Measurements from ENCODE around the gene PRKCE.

Gene PRKCE

GRCh38 chr2:45728458-45728942 lies 77.0 kb downstream of the PRKCE start:
- peak; percentile 51 for ATAC-seq
- H3K27ac Mint-ChIP-seq = no peak overlapping the region
- no peaks in the 10 kb centered on the region for H3K36me3 Mint-ChIP-seq (ENCODE audit: low read depth)
- no peak overlapping the region for H3K4me3 Mint-ChIP-seq
- no peaks in the 10 kb centered on the region for H3K27me3 Mint-ChIP-seq
- H3K9me3 Mint-ChIP-seq = no peaks in the 10 kb centered on the region
- H3K4me1 Mint-ChIP-seq = peaks cover 28% of the 10 kb centered on the region
- no peak for DNase-seq

GRCh38 chr2:45729753-45730512 lies 78.5 kb downstream of the PRKCE start:
- Mint-ChIP-seq H3K36me3 (ENCODE audit: low read depth) (no peaks in the 10 kb centered on the region), H3K9me3 (no peaks in the 10 kb centered on the region), H3K4me3 (no peak overlapping the region), H3K27ac (no peak overlapping the region), H3K27me3 (no peaks in the 10 kb centered on the region), H3K4me1 (peaks cover 18% of the 10 kb centered on the region)
- DNase-seq = no peak
- ATAC-seq = peak; percentile 67

GRCh38 chr2:45731141-45731540 lies 79.7 kb downstream of the PRKCE start:
- H3K36me3 Mint-ChIP-seq (ENCODE audit: low read depth) = no peaks in the 10 kb centered on the region
- no peak for DNase-seq
- no peaks in the 10 kb centered on the region for H3K27me3 Mint-ChIP-seq
- peaks cover 20% of the 10 kb centered on the region for H3K4me1 Mint-ChIP-seq
- H3K27ac Mint-ChIP-seq = no peak overlapping the region
- no peaks in the 10 kb centered on the region for H3K9me3 Mint-ChIP-seq
- no peak overlapping the region for H3K4me3 Mint-ChIP-seq
- no peak for ATAC-seq

GRCh38 chr2:45732436-45732835 lies 81.0 kb downstream of the PRKCE start:
- H3K4me3 Mint-ChIP-seq = no peak overlapping the region
- H3K27ac Mint-ChIP-seq = no peak overlapping the region
- H3K9me3 Mint-ChIP-seq = no peaks in the 10 kb centered on the region
- peaks cover 20% of the 10 kb centered on the region for H3K4me1 Mint-ChIP-seq
- H3K36me3 Mint-ChIP-seq (ENCODE audit: low read depth) = no peaks in the 10 kb centered on the region
- ATAC-seq (no peak), DNase-seq (no peak)
- H3K27me3 Mint-ChIP-seq = no peaks in the 10 kb centered on the region

GRCh38 chr2:45732946-45733345 lies 81.5 kb downstream of the PRKCE start:
- H3K4me3 Mint-ChIP-seq = no peak overlapping the region
- ATAC-seq (no peak), DNase-seq (no peak)
- H3K9me3 Mint-ChIP-seq = no peaks in the 10 kb centered on the region
- no peaks in the 10 kb centered on the region for H3K36me3 Mint-ChIP-seq (ENCODE audit: low read depth)
- peaks cover 20% of the 10 kb centered on the region for H3K4me1 Mint-ChIP-seq
- no peak overlapping the region for H3K27ac Mint-ChIP-seq
- H3K27me3 Mint-ChIP-seq = no peaks in the 10 kb centered on the region

- Mint-ChIP-seq H3K4me3 (no peak overlapping the region), H3K36me3 (ENCODE audit: low read depth) (no peaks in the 10 kb centered on the region), H3K4me1 (peaks cover 13% of the 10 kb centered on the region), H3K27ac (no peak overlapping the region), H3K9me3 (no peaks in the 10 kb centered on the region), H3K27me3 (no peaks in the 10 kb centered on the region)
- no peak for DNase-seq
- ATAC-seq = no peak
These were observed 82.9 kb downstream of the PRKCE start for GRCh38 chr2:45734336-45734735.

GRCh38 chr2:45734952-45735351 lies 83.5 kb downstream of the PRKCE start:
- H3K27ac Mint-ChIP-seq = no peak overlapping the region
- H3K27me3 Mint-ChIP-seq = no peaks in the 10 kb centered on the region

GRCh38 chr2:45736757-45737704 lies 85.6 kb downstream of the PRKCE start:
- Mint-ChIP-seq H3K27me3 (no peaks in the 10 kb centered on the region), H3K27ac (no peak overlapping the region), H3K36me3 (ENCODE audit: low read depth) (no peaks in the 10 kb centered on the region), H3K4me3 (no peak overlapping the region), H3K9me3 (no peaks in the 10 kb centered on the region), H3K4me1 (peaks cover 9% of the 10 kb centered on the region)
- no peak for ATAC-seq
- DNase-seq = no peak

More at GRCh38 chr2:45734952-45735351, 83.5 kb downstream of the PRKCE start:
- ATAC-seq (no peak), DNase-seq (no peak)
- Mint-ChIP-seq H3K4me1 (peaks cover 12% of the 10 kb centered on the region), H3K36me3 (ENCODE audit: low read depth) (no peaks in the 10 kb centered on the region), H3K4me3 (no peak overlapping the region), H3K9me3 (no peaks in the 10 kb centered on the region)

GRCh38 chr2:45739796-45740485 lies 88.5 kb downstream of the PRKCE start:
- ATAC-seq (no peak), DNase-seq (no peak)
- Mint-ChIP-seq H3K4me1 (peaks cover 7% of the 10 kb centered on the region), H3K36me3 (ENCODE audit: low read depth) (no peaks in the 10 kb centered on the region), H3K9me3 (no peaks in the 10 kb centered on the region), H3K27me3 (no peaks in the 10 kb centered on the region), H3K27ac (no peak overlapping the region), H3K4me3 (no peak overlapping the region)

- DNase-seq = no peak
- Mint-ChIP-seq H3K4me1 (peaks cover 6% of the 10 kb centered on the region), H3K4me3 (no peak overlapping the region), H3K36me3 (ENCODE audit: low read depth) (no peaks in the 10 kb centered on the region), H3K27me3 (no peaks in the 10 kb centered on the region), H3K27ac (no peak overlapping the region), H3K9me3 (no peaks in the 10 kb centered on the region)
- no peak for ATAC-seq
These were observed 89.8 kb downstream of the PRKCE start for GRCh38 chr2:45741161-45741850.

- peaks cover 6% of the 10 kb centered on the region for H3K4me1 Mint-ChIP-seq
- DNase-seq (no peak), ATAC-seq (no peak)
- H3K36me3 Mint-ChIP-seq (ENCODE audit: low read depth) = peaks cover 3% of the 10 kb centered on the region
- no peaks in the 10 kb centered on the region for H3K27me3 Mint-ChIP-seq
- peaks cover 5% of the 10 kb centered on the region for H3K9me3 Mint-ChIP-seq
- H3K27ac Mint-ChIP-seq = no peak overlapping the region
- no peak overlapping the region for H3K4me3 Mint-ChIP-seq
These were observed 92.3 kb downstream of the PRKCE start for GRCh38 chr2:45743531-45744396.

- Mint-ChIP-seq H3K27me3 (no peaks in the 10 kb centered on the region), H3K27ac (no peak overlapping the region), H3K36me3 (ENCODE audit: low read depth) (peaks cover 3% of the 10 kb centered on the region), H3K4me3 (no peak overlapping the region), H3K9me3 (peaks cover 5% of the 10 kb centered on the region), H3K4me1 (peaks cover 6% of the 10 kb centered on the region)
- DNase-seq = no peak
- no peak for ATAC-seq
These were observed 93.8 kb downstream of the PRKCE start for GRCh38 chr2:45745231-45745630.

GRCh38 chr2:45746888-45747287 lies 95.4 kb downstream of the PRKCE start:
- H3K4me3 Mint-ChIP-seq = no peak overlapping the region
- H3K27me3 Mint-ChIP-seq = no peaks in the 10 kb centered on the region
- H3K36me3 Mint-ChIP-seq (ENCODE audit: low read depth) = peaks cover 3% of the 10 kb centered on the region
- ATAC-seq (no peak), DNase-seq (no peak)
- H3K9me3 Mint-ChIP-seq = peaks cover 5% of the 10 kb centered on the region
- H3K27ac Mint-ChIP-seq = no peak overlapping the region
- peaks cover 11% of the 10 kb centered on the region for H3K4me1 Mint-ChIP-seq

All from activated naive CD8-positive, alpha-beta T cell treated with anti-CD3 and anti-CD28 coated beads, Interleukin-2, amount 50 U/mL, for 24 hours (primary cell).